GM20431 (cell line): ENCODE results near the gene SEPTIN2.
"Not testable (repeated sequence)": the region's sequence is repeated elsewhere in the genome, so short reads cannot be mapped to it uniquely, and the experiment has no call there.

Source experiments
- in situ Hi-C: fragments of 300-500 bp; cut with MseI, MboI; formaldehyde crosslinking; loops from one replicate; pipeline ENCODE4 v1.15.0; 2020; ENCODE audit warnings: low sequenced_read_pairs; ENCODE audit not compliant: unreplicated experiment

SEPTIN2 gene

GRCh38 chr2:241344925-241345651, 29.4 kb downstream of the SEPTIN2 start:
- in situ Hi-C loops: no loop called here

- in situ Hi-C loops: no loop called here
These were observed 34.2 kb downstream of the SEPTIN2 start for GRCh38 chr2:241349941-241350340.

- in situ Hi-C loops: no loop called here
These were observed 34.8 kb downstream of the SEPTIN2 start for GRCh38 chr2:241350530-241350877.

GRCh38 chr2:241350878-241351639, 35.3 kb downstream of the SEPTIN2 start:
- in situ Hi-C loops: no loop called here

GRCh38 chr2:241351640-241352031, 35.9 kb downstream of the SEPTIN2 start:
- in situ Hi-C loops: no loop called here

- in situ Hi-C loops: no loop called here
These were observed 36.5 kb downstream of the SEPTIN2 start for GRCh38 chr2:241352227-241352626.

- in situ Hi-C loops: no loop called here
These were observed 39.2 kb downstream of the SEPTIN2 start for GRCh38 chr2:241354668-241355658.

- in situ Hi-C loops: no loop called here
These were observed 40.5 kb downstream of the SEPTIN2 start, which contains the start of gene FARP2 for GRCh38 chr2:241355983-241356870. Gene FARP2 (plus strand): TSS chr2:241356285. CDS start chr2:241373108, 16,823 bp downstream.

GRCh38 chr2:241356871-241357260, 41.1 kb downstream of the SEPTIN2 start:
- in situ Hi-C loops: no loop called here

GRCh38 chr2:241357531-241357930, 41.8 kb downstream of the SEPTIN2 start:
- in situ Hi-C loops: no loop called here

- in situ Hi-C loops: no loop called here
These were observed 42.7 kb downstream of the SEPTIN2 start for GRCh38 chr2:241358470-241358869.

- in situ Hi-C loops: no loop called here
These were observed 43.8 kb downstream of the SEPTIN2 start for GRCh38 chr2:241359481-241360045.

- in situ Hi-C loops: no loop called here
These were observed 47.7 kb downstream of the SEPTIN2 start for GRCh38 chr2:241363426-241363825.

GRCh38 chr2:241364781-241365180, 49.1 kb downstream of the SEPTIN2 start:
- in situ Hi-C loops: no loop called here

- in situ Hi-C loops: no loop called here
These were observed 51.0 kb downstream of the SEPTIN2 start for GRCh38 chr2:241366678-241367077.

- in situ Hi-C loops: no loop called here
These were observed 52.9 kb downstream of the SEPTIN2 start for GRCh38 chr2:241368643-241369042.

GRCh38 chr2:241372361-241372992, 56.8 kb downstream of the SEPTIN2 start:
- in situ Hi-C loops: no loop called here

- in situ Hi-C loops: no loop called here
These were observed 57.7 kb downstream of the SEPTIN2 start for GRCh38 chr2:241373446-241373845.

- in situ Hi-C loops: not testable (repeated sequence)
These were observed 58.2 kb downstream of the SEPTIN2 start for GRCh38 chr2:241373906-241374305.
